H9 (cell line): Measurements from ENCODE around the gene TEAD2. TPM values are rescaled to one million over a fixed set of nuclear protein-coding genes. Genes with fewer than 3 reads are reported as not detected.

Source experiments
- DNase-seq: peaks from one replicate; pipeline ENCODE4 v3.0.0-alpha.2; 2017
- H2AFZ ChIP-seq: one replicate; pipeline ENCODE4 v1.6.1; 2013; ENCODE audit warnings: mild to moderate bottlenecking, low read length, control low read depth, moderate library complexity
- H2AK5ac ChIP-seq: 2 replicates; pipeline ENCODE4 v1.6.1; 2013; ENCODE audit warnings: low read length, control low read depth, mixed read lengths; ENCODE audit not compliant: insufficient read length
- H2BK120ac ChIP-seq: one replicate; pipeline ENCODE4 v1.6.1; 2013; ENCODE audit warnings: low read depth, mild to moderate bottlenecking, low read length, control low read depth, inconsistent platforms; ENCODE audit not compliant: poor library complexity, severe bottlenecking
- H2BK12ac ChIP-seq: 2 replicates; pipeline ENCODE4 v1.6.1; 2013; ENCODE audit warnings: low read length, control low read depth, mixed read lengths, low read depth; ENCODE audit not compliant: insufficient read length
- H2BK15ac ChIP-seq: 2 replicates; pipeline ENCODE4 v1.6.1; 2013; ENCODE audit warnings: low read depth, low read length, control low read depth
- H2BK20ac ChIP-seq: one replicate; pipeline ENCODE4 v1.6.1; 2013; ENCODE audit warnings: low read depth, mild to moderate bottlenecking, low read length, control low read depth, inconsistent platforms; ENCODE audit not compliant: poor library complexity, severe bottlenecking
- H2BK5ac ChIP-seq: 2 replicates; pipeline ENCODE4 v1.6.1; 2013; ENCODE audit warnings: low read length, control low read depth, mixed read lengths; ENCODE audit not compliant: insufficient read length
- H3K14ac ChIP-seq: 2 replicates; pipeline ENCODE4 v1.6.1; 2013; ENCODE audit warnings: low read length, control low read depth; ENCODE audit not compliant: insufficient read depth
- H3K18ac ChIP-seq: 2 replicates; pipeline ENCODE4 v1.6.1; 2013; ENCODE audit warnings: low read depth, mild to moderate bottlenecking, mixed read lengths, low read length, control low read depth; ENCODE audit not compliant: insufficient read length
- H3K23ac ChIP-seq: 2 replicates; pipeline ENCODE4 v1.6.1; 2013; ENCODE audit warnings: low read length, control low read depth, mixed read lengths, low read depth; ENCODE audit not compliant: insufficient read length
- H3K23me2 ChIP-seq: 2 replicates; pipeline ENCODE4 v1.6.1; 2013; ENCODE audit warnings: low read depth, mild to moderate bottlenecking, mixed read lengths, low read length, control low read depth; ENCODE audit not compliant: insufficient read length, poor library complexity, severe bottlenecking
- H3K27ac ChIP-seq: 2 replicates; pipeline ENCODE4 v1.5.1; 2013; ENCODE audit warnings: low read length, control low read depth, mixed read lengths, low read depth; ENCODE audit not compliant: insufficient read length
- H3K27me3 ChIP-seq: 2 replicates; pipeline ENCODE4 v1.6.1; 2013; ENCODE audit warnings: low read length, control low read depth, inconsistent platforms; ENCODE audit not compliant: insufficient read depth
- H3K4ac ChIP-seq: 2 replicates; pipeline ENCODE4 v1.6.1; 2013; ENCODE audit warnings: low read depth, mild to moderate bottlenecking, control low read depth, inconsistent platforms, low read length, moderate library complexity
- H3K4me1 ChIP-seq: 2 replicates; pipeline ENCODE4 v1.6.1; 2013; ENCODE audit warnings: low read length, control low read depth, inconsistent platforms; ENCODE audit not compliant: insufficient read depth
- H3K4me2 ChIP-seq: 2 replicates; pipeline ENCODE4 v1.6.1; 2013; ENCODE audit warnings: low read length, control low read depth, mixed read lengths; ENCODE audit not compliant: insufficient read length, insufficient read depth
- H3K56ac ChIP-seq: 2 replicates; pipeline ENCODE4 v1.6.1; 2013; ENCODE audit warnings: low read depth, mild to moderate bottlenecking, mixed read lengths, low read length, control low read depth; ENCODE audit not compliant: insufficient read length
- H3K79me1 ChIP-seq: 2 replicates; pipeline ENCODE4 v1.6.1; 2013; ENCODE audit warnings: low read depth, mild to moderate bottlenecking, moderate library complexity, low read length, control low read depth, inconsistent platforms; ENCODE audit not compliant: insufficient read depth, poor library complexity, severe bottlenecking
- H3K79me2 ChIP-seq: 2 replicates; pipeline ENCODE4 v1.6.1; 2013; ENCODE audit warnings: low read length, control low read depth, inconsistent platforms; ENCODE audit not compliant: insufficient read depth
- H3K9ac ChIP-seq: 2 replicates; pipeline ENCODE4 v1.6.1; 2013; ENCODE audit warnings: low read length, control low read depth, mixed read lengths; ENCODE audit not compliant: insufficient read length; ENCODE audit errors: extremely low read depth
- H3K9me3 ChIP-seq: one replicate; pipeline ENCODE4 v1.6.1; 2013; ENCODE audit warnings: low read depth, low read length, inconsistent platforms; ENCODE audit not compliant: control insufficient read depth
- H3T11ph ChIP-seq: one replicate; pipeline ENCODE4 v1.6.1; 2013; ENCODE audit warnings: mild to moderate bottlenecking, low read length, control low read depth, inconsistent platforms
- H4K20me1 ChIP-seq: one replicate; pipeline ENCODE4 v1.6.1; 2013; ENCODE audit not compliant: control insufficient read depth, insufficient read length, insufficient read depth
- H4K5ac ChIP-seq: 2 replicates; pipeline ENCODE4 v1.6.1; 2013; ENCODE audit warnings: low read depth, mild to moderate bottlenecking, mixed read lengths, low read length, control low read depth; ENCODE audit not compliant: insufficient read length
- H4K8ac ChIP-seq: replicated peaks from 2 replicates; pipeline ENCODE4 v1.6.1; 2013; ENCODE audit warnings: low read length, control low read depth, mixed read lengths, low read depth; ENCODE audit not compliant: insufficient read length
- H4K91ac ChIP-seq: 2 replicates; pipeline ENCODE4 v1.6.1; 2013; ENCODE audit warnings: low read depth, mild to moderate bottlenecking, moderate library complexity, mixed read lengths, low read length, control low read depth; ENCODE audit not compliant: insufficient read length
- H3K27ac Mint-ChIP-seq, 3 experiments: 2 replicates in 2 of 3; 3 replicates in 1 of 3; pipeline ENCODE4 v1.8.0; 2020 to 2021; ENCODE audit warnings: mixed read lengths in 3 of 3, mild to moderate bottlenecking in 1 of 3, moderate library complexity in 1 of 3
- H3K27me3 Mint-ChIP-seq: 2 replicates; pipeline ENCODE4 v1.8.0; 2021; ENCODE audit warnings: low read depth, mild to moderate bottlenecking, moderate library complexity, mixed read lengths
- H3K36me3 Mint-ChIP-seq, 3 experiments: 2 replicates in 2 of 3; 3 replicates in 1 of 3; pipeline ENCODE4 v1.8.0; 2020 to 2021; ENCODE audit warnings: low read depth in 3 of 3, mixed read lengths in 3 of 3; ENCODE audit not compliant: insufficient read depth in 1 of 3
- H3K4me1 Mint-ChIP-seq, 2 experiments: 2 replicates each; pipeline ENCODE4 v1.8.0; 2020; ENCODE audit warnings: mixed read lengths in 2 of 2
- H3K4me3 Mint-ChIP-seq, 2 experiments: 2 replicates in 1 of 2; 3 replicates in 1 of 2; pipeline ENCODE4 v1.8.0; 2020 to 2021; ENCODE audit warnings: mild to moderate bottlenecking in 2 of 2, mixed read lengths in 2 of 2, moderate library complexity in 1 of 2
- H3K9me3 Mint-ChIP-seq, 2 experiments: 2 replicates in 1 of 2; 3 replicates in 1 of 2; pipeline ENCODE4 v1.8.0; 2020; ENCODE audit warnings: mild to moderate bottlenecking in 2 of 2, mixed read lengths in 2 of 2, moderate library complexity in 1 of 2
- WGBS: extraction: QIAGEN DNeasy Blood & Tissue Kit; methylation state at CpG from one replicate; pipeline ENCODE4 v1.1.7; 2013; ENCODE audit warnings: missing lambda C conversion rate, low lambda C conversion rate, mixed read lengths; ENCODE audit not compliant: insufficient read length; ENCODE audit errors: extremely low coverage; 5-methylcytosine and 5-hydroxymethylcytosine counted together
- total RNA-seq: library from RNA; stranded (reverse); gene quantifications from 2 replicates; pipeline ENCODE4 v1.2.1, GENCODE V29; 2021
- TF ChIP-seq, protein P1 (sequence below): fragments of 200-600 bp; sonication (generic); conservative IDR thresholded peaks from 3 replicates; pipeline ENCODE4 v1.8.0; 2021; ENCODE audit warnings: antibody characterized with exemption, mild to moderate bottlenecking

The TEAD2 gene
- total RNA-seq, 1 experiment from 2014 or later = 126 TPM

DNA sequence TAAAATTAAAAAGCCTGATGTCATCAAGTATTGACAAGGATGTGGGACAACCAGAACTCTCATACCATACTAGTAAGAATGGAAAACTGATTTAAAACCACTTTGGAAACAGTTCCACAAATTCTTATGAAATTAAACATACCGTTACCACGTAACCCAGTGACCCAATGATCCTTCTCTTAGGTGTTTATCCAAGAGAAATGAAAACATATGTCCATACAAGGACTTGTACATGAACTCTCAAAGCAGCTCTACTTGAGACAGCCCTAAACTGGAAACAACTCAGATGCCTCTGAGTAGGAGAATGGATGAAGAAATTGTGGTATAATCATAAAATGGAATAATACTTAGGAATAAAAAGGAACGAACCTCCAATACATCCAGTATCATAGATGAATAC, 64.8 kb downstream of the TEAD2 start:
- H3K27ac Mint-ChIP-seq = no peak overlapping the region
- Histone ChIP-seq H2BK120ac (no peak overlapping the region), H4K8ac (no peak overlapping the region), H3K18ac (no peak overlapping the region), H3K23ac (no peak overlapping the region), H2AFZ (no peak overlapping the region), H3K9ac (no peak overlapping the region), H3K4me2 (no peak overlapping the region), H2BK20ac (no peak overlapping the region), H3K4me1 (no peaks in the 10 kb centered on the region; the same call in 1 of the 2 replicates), H3K56ac (no peak overlapping the region), H3T11ph (no peak overlapping the region), H2BK15ac (no peak overlapping the region), H2BK5ac (no peak overlapping the region), H3K79me1 (no peaks in the 10 kb centered on the region), H4K20me1 (no peaks in the 10 kb centered on the region), H3K27me3 (no peaks in the 10 kb centered on the region), H4K5ac (no peak overlapping the region), H4K91ac (no peak overlapping the region), H2BK12ac (no peak overlapping the region), H3K27ac (no peak overlapping the region), H3K23me2 (no peaks in the 10 kb centered on the region), H3K4ac (no peak overlapping the region), H2AK5ac (no peak overlapping the region), H3K9me3 (no peaks in the 10 kb centered on the region), H3K14ac (no peak overlapping the region), H3K79me2 (no peaks in the 10 kb centered on the region)
- H3K27me3 Mint-ChIP-seq = peaks cover 4% of the 10 kb centered on the region; the same call in 1 of the 2 replicates
- no peak for DNase-seq
- H3K36me3 Mint-ChIP-seq = no peaks in the 10 kb centered on the region
- TF ChIP-seq, protein P1, sequence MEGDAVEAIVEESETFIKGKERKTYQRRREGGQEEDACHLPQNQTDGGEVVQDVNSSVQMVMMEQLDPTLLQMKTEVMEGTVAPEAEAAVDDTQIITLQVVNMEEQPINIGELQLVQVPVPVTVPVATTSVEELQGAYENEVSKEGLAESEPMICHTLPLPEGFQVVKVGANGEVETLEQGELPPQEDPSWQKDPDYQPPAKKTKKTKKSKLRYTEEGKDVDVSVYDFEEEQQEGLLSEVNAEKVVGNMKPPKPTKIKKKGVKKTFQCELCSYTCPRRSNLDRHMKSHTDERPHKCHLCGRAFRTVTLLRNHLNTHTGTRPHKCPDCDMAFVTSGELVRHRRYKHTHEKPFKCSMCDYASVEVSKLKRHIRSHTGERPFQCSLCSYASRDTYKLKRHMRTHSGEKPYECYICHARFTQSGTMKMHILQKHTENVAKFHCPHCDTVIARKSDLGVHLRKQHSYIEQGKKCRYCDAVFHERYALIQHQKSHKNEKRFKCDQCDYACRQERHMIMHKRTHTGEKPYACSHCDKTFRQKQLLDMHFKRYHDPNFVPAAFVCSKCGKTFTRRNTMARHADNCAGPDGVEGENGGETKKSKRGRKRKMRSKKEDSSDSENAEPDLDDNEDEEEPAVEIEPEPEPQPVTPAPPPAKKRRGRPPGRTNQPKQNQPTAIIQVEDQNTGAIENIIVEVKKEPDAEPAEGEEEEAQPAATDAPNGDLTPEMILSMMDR = no peak
- H3K9me3 Mint-ChIP-seq = no peaks in the 10 kb centered on the region
- H3K4me3 Mint-ChIP-seq = no peak overlapping the region
- WGBS = no CpG with 5 or more reads among the region's 3 CpGs
- H3K4me1 Mint-ChIP-seq = peaks cover 8 to 10% of the 10 kb centered on the region in 2 experiments; a peak in 3 of 4 replicates
